Activated CD4-positive, alpha-beta T cell treated with anti-CD3 and anti-CD28 coated beads, Interleukin-2, amount 50 U/mL, for 24 hours (primary cell): ENCODE data around the gene MRAS.

Source experiments
- DNase-seq, 2 donors: peaks; one replicate each; pipeline ENCODE4 v3.0.0-alpha.2; 2020; ENCODE audit warnings: low read depth in 1 of 2, low spot score in 1 of 2

MRAS gene

GRCh38 chr3:138338811-138339210 lies 9.6 kb upstream of the MRAS start:
- no peak for DNase-seq

DNA sequence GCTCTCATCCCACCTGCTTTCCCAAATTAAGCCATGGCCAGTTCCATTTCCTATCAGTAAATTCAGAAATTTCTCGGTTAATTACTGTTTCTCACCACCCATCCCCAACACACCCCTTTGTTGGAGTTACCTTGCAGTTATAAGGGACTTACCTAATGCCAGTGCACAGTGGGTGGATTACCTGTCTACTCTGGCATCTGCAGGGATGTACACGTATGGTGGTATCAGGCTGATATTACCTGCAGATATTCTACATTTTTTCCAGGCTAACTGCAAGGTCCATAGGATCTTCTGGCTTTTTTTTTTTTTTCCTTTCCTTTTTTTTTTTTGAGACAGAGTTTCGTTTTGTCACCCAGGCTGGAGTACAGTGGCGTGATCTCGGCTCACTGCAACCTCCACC lies 7.9 kb upstream of the MRAS start:
- DNase-seq: no peak

- DNase-seq: no peak
Measured at GRCh38 chr3:138344754-138345153, 3.6 kb upstream of the MRAS start.

DNA sequence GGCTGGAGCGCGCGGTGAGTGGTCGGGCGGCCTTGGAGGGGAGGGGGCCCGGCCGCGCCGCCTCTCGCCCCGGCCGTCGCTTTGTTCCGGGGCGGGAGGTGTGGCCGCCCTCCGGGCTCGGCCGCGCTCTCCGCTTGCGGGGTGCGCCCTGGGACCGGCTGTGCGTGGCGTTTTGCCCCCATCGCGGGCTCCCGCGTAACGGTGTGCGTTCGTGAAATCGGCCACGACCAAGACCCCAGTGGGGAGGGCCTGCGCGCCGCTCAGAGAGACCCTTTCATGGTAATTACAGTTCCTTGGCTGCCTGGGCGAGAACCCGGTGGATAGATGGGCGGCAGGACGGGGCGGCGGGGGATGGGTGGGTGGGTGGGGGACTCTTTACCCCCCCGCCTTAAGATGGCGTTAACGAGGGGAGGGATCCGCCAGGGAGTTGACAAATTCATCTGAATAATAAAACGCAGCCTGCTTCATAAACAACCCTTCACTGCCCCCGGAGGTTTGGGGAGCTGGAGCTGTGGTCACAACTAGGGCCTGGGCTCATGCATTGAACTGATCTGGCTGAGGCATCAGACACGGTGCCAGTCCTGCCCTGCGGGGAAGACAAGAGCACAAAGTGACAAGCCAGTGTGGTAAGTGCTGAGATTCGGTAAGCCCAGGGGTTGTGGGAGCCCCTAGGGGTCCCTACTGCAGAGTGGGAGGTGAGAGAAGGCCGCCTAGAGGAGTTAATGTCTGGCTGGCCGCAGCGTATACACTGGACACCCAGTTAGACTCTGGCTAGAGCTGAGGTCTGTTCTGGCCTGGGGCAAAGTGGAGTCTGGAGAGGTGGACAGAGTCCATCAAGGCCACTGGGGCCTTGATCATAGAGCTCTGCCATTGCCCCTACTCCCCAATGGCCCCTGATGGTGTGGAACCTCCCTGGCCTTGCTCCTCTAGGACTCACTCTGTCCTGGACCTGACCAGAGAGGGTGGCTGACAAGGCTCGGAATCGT lies 668 bp downstream of the MRAS start:
- DNase-seq: no peak

- no peak for DNase-seq
Measured at GRCh38 chr3:138349926-138350665, 1.7 kb downstream of the MRAS start.

DNA sequence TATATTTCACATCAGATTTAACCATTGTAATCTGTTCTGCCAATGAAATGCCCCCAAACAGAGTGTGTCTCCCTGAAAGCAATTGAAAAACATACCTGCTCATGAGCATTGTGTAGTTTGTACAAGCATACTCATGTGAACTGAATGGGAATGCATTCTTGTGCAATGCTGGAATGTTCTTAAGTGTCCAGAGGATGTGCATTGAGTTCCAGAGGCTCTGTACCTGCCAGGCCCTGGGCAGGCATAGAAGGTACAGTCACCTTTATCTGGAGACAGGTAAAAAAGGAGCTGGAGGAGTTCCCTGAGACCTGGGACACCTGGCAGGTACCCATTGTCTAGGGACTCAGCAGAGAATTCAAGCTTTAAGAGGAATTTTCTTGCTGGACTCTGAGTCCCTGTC lies 2.8 kb downstream of the MRAS start:
- no peak for DNase-seq

DNA sequence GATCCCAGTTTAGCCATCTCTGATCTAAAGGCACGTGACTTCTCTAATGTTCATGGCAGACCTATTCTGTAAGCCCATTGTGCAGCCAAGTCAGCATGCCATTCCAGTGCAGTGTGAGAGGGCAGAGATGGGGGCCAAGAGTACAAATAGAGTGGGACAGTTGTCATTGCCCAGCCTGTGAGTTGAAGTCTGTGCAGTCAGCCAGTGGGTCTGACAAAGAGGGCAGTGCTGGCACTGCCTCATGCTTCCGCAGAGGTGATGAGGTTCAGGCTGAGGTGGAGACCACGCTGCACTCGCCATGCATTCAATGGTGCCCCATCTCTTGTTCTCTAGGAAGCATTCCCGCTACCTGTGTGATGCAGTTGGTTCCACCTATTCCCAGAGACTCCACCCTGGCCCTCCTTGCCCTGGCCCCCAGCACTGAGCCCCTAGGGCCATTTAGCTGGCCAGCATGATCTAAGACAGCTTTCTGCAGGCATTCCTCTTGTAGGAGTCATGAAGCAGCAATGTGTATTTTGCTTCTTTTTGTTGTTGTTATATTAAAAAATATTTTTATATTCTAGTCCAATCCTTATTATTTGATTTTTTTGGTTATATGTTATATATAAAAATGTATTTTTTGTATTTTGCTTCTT lies 3.7 kb downstream of the MRAS start:
- no peak for DNase-seq

GRCh38 chr3:138354376-138354775 lies 6.0 kb downstream of the MRAS start:
- DNase-seq: no peak

GRCh38 chr3:138355071-138355470 lies 6.7 kb downstream of the MRAS start:
- no peak for DNase-seq

DNA sequence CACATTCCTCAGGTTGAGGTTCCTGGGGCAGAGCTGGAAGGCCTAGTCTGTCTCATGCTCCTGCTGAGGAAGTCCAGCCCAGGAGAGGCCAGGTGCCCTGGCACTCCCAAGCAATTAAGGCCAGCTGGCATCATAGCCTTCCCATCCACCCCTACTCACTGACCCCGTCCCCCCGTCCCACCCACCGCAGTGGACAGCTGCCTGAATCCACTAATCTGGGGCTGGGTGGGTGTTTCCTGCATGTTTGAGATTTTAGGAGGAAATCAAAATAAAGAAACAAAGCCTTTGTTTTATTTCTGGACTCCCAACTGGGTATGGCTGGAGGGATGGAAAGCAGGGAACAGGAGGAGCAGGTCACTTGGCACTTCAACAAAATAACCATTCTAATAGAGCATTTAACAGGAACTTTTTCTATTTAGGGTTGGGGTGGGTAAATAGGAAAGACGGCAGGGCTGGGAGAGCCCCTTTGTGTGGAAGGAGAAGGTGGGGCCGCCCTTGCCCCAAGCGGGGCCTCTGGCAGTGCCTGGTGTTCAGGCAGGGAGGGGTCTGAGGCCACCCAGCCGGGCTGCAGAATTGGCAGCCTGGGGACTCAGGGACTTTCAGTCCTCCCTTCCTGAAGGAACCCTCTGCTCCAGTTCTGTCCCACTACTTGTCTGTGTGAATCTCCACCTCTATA lies 8.5 kb downstream of the MRAS start:
- no peak for DNase-seq

- DNase-seq: no peak
Measured at GRCh38 chr3:138359148-138359918, 11.0 kb downstream of the MRAS start.

DNA sequence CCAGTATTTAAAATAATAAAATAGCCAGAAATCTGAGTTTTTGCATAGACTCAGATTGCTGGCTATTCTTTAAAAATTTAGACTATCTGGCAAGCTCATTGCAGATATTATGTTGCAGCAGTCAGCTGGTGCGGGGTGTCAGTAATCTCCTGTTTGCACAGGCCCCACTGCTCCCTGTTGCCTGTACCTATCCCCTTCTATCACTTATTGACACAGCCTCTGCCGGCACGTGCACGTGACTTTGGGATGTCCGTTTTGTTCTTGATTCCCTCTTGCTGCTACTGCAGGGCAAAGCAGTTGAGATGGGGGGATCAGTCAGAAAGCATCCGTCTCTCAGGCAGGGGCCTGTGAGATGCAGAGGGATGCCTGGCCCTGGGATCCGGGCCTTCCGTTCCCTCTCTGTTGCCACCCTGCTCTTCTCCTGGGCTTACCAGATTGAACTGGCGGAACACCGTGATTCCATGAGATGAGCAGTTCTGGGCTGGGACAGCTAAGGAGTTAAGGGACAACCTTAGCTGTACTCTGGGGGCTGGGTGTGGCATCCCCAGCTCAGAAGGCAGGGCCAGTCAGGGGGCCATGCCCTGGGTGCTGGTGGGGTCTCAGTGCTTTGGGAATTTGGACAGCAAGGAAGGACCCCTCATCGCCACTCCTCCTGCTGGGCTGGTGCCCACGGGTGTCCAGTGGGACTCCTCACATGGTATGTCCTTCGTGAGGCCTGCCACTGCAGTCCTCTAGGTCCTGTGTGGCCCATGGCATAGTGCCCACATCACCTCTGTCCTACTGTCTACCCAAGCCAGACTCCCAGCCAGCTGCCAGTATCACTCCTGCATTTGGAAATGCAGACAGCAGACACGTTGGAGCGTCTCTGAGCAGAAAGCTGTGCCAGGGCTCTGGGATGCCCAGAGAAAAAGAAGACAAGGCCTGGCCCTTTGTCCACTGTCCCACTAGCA lies 11.8 kb downstream of the MRAS start:
- DNase-seq: no peak

DNA sequence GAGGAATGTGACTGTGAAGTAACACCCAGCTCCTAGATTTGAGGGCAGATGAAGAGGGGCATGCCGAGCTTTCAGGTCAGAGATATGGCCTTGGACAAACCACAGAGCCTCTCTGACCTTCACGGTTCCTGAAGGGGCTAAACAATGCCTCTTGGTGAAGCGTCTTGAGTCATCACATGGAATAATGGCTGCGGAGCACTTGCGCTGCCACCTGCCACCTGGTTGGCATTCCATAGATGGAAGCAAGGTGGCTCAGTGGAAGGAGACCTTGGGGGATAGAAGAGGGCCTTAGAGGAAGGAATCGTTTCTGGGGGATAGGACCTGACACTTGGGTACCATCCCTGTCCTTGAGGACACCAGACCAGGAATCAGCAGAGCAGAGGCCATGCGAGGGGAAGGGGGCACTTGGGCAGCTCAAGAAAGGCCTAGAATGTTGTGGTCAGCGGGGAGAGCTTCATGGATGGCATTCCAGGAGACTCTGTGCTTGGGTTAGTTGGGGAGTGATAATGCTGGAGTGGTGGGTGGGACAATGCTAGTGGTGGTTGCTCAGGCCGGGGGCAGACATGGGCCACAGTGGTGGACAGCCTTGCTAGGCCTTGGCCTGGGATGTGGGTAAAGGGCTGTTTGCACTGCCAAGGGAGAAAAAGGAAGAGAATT lies 12.6 kb downstream of the MRAS start:
- no peak for DNase-seq

DNA sequence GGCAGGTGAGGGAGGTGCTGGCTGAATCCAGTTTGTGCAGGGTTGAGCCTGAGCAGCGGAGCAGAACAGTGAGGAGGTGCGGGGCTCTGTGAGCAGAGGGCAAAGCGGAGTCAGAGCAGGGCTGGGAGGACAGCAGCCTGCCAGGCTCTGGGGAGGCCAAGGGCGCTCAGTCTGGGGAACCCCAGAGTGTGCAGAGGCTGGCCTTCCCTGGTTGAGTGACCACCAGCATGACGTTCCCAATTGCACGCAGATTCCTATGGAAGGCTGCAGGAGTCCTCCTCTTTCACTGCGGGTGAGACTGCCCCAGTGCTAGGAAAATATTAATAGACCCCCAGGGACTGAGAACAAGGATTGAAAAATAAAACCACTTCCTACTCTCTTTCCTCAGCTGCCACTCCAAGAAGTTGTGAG lies 13.2 kb downstream of the MRAS start:
- no peak for DNase-seq

GRCh38 chr3:138362538-138362937 lies 14.2 kb downstream of the MRAS start:
- no peak for DNase-seq

GRCh38 chr3:138363322-138363721 lies 14.9 kb downstream of the MRAS start:
- DNase-seq: no peak

DNA sequence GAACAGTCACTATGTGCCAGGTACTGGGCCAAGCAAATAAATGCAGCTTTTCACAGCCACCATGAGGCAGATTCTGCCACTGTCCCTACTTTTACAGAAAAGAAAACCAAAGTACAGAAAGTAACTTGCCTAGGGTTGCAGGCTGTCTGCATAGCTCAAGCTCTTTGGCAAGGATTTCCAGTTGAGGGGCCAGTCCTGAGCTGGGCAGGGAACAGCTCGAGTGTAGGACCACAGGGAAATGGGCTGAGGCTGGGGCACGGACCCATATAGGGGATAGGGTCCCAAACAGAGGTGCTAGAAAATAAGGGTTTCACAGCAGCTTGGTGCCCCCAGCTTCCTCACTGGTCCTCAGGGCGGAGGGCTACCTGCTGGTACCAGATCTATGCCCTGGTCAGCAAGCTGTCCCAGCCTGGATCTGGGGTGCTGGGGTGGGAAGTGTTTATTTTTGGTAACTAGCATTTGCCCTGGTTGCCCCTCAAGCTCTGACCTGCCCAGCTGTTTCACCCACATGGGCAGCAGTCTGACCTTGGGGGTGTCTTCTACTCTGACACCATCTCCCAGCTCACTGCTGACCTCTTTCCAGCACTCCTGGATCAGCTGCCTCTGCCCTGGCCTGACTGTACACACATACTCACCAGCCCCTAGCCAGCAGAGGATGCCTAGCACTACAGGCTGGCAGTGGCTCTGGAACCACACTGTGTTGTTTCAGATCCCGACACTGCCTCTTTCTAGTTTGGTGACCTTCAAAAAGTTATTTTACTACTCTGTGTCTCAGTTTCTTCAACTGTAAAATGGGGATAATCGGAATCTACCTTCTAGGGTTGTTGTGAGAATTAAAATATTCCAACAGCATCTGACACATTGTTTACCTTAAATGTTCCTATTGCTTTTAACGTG lies 16.2 kb downstream of the MRAS start:
- no peak for DNase-seq

GRCh38 chr3:138365253-138365555 lies 16.8 kb downstream of the MRAS start:
- no peak for DNase-seq
